Measurements from ENCODE around the gene SPATA32.
"Not testable (repeated sequence)": the region's sequence is repeated elsewhere in the genome, so short reads cannot be mapped to it uniquely, and the experiment has no call there.

SPATA32 gene

DNA sequence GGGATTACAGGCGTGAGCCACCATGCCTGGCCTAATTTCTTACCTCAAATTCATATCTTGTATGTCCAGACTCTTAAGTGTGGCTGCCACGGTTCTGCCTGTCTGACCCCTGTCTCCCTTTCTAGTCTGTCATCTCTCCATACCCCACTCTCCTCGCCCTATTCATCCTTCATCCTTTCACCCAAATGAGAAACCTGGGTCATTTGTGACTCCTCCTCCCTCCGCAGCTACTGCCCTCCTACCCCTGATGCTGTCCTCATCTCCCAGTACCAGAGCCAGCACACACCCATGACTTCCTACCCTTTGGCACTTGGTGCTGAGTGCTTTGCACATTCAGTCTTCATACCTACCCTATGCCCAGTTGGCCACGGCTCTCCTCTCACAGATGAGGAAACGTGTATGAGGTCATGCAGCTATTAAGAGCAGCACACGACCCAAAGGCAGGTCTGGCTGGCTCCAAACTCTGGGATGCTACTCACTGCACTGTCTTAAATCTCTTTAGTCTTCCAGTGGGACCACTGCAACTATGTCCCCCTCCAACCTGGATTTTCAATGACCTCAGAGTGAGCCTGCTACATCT, 1.6 kb downstream of the SPATA32 start:
- CTCF ChIA-PET: no interaction called here

DNA sequence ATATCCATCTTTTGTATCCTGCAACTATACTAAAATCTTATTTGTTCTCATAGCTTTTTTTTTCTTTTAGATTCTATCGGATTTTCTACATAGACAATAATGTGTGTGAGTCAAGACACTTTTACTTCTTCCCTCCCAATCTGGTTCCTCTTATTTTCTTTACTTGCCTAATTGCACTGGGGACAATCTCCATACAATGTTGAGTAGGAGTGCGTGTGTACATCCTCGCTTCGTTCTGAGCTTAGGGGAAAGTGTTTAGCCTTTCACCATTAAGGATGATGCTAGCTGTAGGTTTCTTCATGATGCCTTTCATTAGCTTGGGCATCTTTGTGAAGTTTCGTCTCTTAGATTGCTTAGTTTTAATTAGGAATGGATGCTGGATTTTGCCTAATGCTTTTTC, 2.9 kb downstream of the SPATA32 start:
- CTCF ChIA-PET: interaction anchor here (1.0 kb wide), 1 partner anchor 126 kb away, joined by 3 read pairs; no protein-coding TSS in a partner anchor
- POLR2A ChIA-PET (ENCODE audit: low non-redundant PET): interaction anchor here (0.6 to 0.8 kb wide), 3 partner anchors 11 to 104 kb away, joined by 3 to 10 read pairs (median 3); no protein-coding TSS in a partner anchor
- TF ChIP-seq, protein P1, sequence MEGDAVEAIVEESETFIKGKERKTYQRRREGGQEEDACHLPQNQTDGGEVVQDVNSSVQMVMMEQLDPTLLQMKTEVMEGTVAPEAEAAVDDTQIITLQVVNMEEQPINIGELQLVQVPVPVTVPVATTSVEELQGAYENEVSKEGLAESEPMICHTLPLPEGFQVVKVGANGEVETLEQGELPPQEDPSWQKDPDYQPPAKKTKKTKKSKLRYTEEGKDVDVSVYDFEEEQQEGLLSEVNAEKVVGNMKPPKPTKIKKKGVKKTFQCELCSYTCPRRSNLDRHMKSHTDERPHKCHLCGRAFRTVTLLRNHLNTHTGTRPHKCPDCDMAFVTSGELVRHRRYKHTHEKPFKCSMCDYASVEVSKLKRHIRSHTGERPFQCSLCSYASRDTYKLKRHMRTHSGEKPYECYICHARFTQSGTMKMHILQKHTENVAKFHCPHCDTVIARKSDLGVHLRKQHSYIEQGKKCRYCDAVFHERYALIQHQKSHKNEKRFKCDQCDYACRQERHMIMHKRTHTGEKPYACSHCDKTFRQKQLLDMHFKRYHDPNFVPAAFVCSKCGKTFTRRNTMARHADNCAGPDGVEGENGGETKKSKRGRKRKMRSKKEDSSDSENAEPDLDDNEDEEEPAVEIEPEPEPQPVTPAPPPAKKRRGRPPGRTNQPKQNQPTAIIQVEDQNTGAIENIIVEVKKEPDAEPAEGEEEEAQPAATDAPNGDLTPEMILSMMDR (conservative IDR thresholded peaks at IDR 0.05; ENCODE audit: low read depth): no peak
- no peak for DNase-seq (ENCODE audit: low spot score)
- H3K27ac ChIP-seq: no peak overlapping the region

More for the DNA sequence above, 1.6 kb downstream of the SPATA32 start:
- TF ChIP-seq, protein P1 (conservative IDR thresholded peaks at IDR 0.05; ENCODE audit: low read depth): no peak
- no peak for DNase-seq (ENCODE audit: low spot score)
- peak overlapping the region; percentile 8; the same call in 1 of the 2 replicates for H3K27ac ChIP-seq
- POLR2A ChIA-PET (ENCODE audit: low non-redundant PET): no interaction called here

DNA sequence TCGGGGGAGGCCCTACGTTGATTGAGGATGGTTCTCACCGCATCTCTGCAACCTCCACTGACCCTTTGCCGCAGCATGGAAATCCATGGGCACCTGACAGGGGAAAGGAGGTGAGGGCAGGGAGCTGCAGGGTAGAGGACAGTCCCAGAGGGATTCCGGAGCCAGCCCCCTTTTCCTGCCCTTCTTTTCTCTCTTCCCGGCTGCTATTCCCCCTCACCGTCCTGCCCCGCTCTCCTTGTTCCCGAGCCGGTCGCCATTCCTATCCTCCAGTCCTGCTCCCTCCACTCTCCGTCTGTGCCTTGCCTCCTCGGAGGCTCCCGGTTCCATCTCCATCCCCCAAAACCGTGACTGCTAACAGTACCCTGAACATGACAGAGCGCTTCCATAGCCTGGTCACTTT, 4.8 kb downstream of the SPATA32 start:
- TF ChIP-seq, protein P1 (conservative IDR thresholded peaks at IDR 0.05; ENCODE audit: low read depth): no peak
- POLR2A ChIA-PET (ENCODE audit: low non-redundant PET): no interaction called here
- DNase-seq (ENCODE audit: low spot score): no peak
- CTCF ChIA-PET: interaction anchor here (0.6 to 1.1 kb wide), 4 partner anchors 20 to 134 kb away, joined by 3 to 6 read pairs (median 3); no protein-coding TSS in a partner anchor
- no peak overlapping the region for H3K27ac ChIP-seq

DNA sequence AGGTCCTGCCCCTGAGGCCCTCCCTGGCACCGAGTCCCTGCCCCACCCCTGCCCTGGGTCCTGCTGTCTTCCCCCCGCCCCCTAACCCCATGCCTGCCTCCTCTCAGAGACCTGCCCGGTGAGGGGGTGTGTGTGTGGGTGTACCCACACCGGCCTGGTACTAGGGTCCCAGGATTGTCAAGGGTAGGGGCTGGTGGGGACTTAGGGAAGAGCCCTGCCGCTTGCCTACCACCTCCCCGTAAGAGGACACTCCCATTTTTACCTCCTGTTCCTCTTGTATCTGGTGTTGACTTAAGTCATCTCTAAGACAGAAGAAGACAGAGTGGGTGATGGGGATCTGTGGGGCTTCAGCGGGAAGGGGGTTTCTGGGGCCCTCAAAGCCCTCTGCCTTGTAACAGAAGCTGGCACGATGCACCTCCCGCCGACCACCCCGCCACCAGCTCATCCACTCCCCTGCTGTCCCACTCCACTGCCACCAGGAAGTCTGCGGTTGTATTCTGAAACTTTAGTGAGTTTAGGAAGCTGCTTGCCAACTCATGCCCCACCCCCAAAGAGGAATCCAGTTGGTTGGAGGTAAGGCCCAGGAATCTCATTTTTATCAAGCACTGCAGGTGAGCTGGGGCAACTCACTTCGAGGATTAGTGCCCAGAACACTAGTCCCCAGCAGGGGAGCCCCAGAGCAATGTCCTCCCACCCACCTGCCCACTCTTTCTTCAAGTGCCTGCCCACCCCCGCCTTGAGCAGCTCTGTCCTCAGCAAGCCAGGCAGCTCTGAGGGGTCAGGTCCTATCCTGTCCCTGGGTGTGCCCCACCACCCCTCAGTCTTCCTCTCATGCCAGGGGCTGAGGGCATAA, 5.6 kb downstream of the SPATA32 start:
- no peak overlapping the region for H3K27ac ChIP-seq
- ChIA-PET CTCF (interaction anchor here (0.5 to 1.2 kb wide), 7 partner anchors 19 to 135 kb away, joined by 3 to 6 read pairs (median 3); no protein-coding TSS in a partner anchor), POLR2A (ENCODE audit: low non-redundant PET) (no interaction called here)
- no peak for DNase-seq (ENCODE audit: low spot score)
- TF ChIP-seq, protein P1 (conservative IDR thresholded peaks at IDR 0.05; ENCODE audit: low read depth): no peak

DNA sequence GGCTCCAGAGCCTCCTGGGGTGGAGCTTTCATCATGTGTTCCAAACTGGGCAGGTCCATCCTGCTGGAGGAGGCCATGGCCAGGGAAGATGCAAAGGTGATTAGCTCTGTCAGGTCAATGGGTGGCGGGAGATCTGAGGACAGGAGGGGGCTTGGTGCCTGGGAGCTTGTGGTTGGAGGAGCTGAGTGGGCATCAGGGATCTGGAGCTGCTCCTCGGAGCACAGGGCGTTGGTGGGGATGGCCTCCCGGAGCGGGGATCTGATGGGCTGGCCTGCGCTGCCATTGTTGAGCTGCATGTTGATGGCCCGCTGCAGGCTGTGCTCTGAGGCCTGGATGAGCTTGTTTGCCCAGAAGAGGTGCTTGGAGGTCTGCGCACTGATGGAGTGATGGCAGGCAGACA, 6.5 kb downstream of the SPATA32 start:
- no peak for DNase-seq (ENCODE audit: low spot score)
- ChIA-PET CTCF (interaction anchor here (0.5 to 1.2 kb wide), 3 partner anchors 36 to 109 kb away, joined by 3 read pairs; no protein-coding TSS in a partner anchor), POLR2A (ENCODE audit: low non-redundant PET) (no interaction called here)
- no peak overlapping the region for H3K27ac ChIP-seq
- TF ChIP-seq, protein P1 (conservative IDR thresholded peaks at IDR 0.05; ENCODE audit: low read depth): no peak

DNA sequence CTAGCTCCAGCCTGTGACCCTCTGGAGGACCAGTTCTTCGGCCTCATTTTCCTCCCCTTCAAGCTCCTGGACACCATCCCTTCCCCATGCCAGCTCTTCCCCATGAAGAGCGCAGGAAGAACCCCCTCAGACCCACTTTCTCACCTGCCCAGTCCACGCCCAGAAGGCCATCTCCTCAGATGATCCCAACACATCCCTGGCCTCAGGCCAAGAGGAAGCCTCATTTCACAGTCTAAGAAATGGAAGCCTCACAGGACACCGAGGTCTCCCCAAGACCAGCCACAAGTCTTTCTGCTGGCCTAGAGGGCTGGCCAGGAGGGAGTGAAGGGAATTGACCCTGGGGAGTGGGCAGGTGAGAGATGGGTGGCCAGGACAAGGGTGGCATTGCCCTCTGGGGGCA, 8.0 kb downstream of the SPATA32 start:
- no peak for DNase-seq (ENCODE audit: low spot score)
- TF ChIP-seq, protein P1 (conservative IDR thresholded peaks at IDR 0.05; ENCODE audit: low read depth): no peak
- ChIA-PET CTCF (interaction anchor here (0.8 kb wide), 1 partner anchor 12 kb away, joined by 3 read pairs; no protein-coding TSS in a partner anchor), POLR2A (ENCODE audit: low non-redundant PET) (no interaction called here)
- H3K27ac ChIP-seq: no peak overlapping the region

DNA sequence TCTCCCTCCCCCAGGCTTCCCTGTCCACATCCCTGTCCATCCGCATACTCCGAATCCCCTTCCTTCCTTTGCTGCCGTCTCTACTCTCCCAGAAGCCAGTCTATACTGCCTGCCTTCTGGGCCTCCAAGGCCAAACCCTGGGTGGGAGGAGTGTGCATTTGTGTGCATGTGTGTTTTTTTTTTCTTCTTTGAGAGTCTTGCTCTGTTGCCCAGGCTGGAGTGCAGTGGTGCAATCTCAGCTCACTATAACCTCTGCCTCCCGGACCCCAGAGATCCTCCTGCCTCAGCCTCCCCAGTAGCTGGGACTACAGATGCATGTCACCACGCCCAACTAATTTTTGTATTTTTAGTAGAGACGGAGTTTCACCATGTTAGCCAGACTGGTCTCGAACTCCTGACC, 8.7 kb downstream of the SPATA32 start:
- DNase-seq (ENCODE audit: low spot score); POLR2A ChIA-PET (ENCODE audit: low non-redundant PET); H3K27ac ChIP-seq: not testable (repeated sequence)
- CTCF ChIA-PET: interaction anchor here (1.8 kb wide), 1 partner anchor 34 kb away, joined by 7 read pairs; no protein-coding TSS in a partner anchor
